Activated naive CD4-positive, alpha-beta T cell treated with anti-CD3 and anti-CD28 coated beads, Interleukin-2, amount 50 U/mL, for 16 hours (primary cell): ENCODE results near the gene GLB1L3.

ENCODE experiments used
- DNase-seq: peaks from one replicate; pipeline ENCODE4 v3.0.0-alpha.2; 2020

Gene GLB1L3

GRCh38 chr11:134275534-134276395 lies at the start of gene GLB1L3:
Gene GLB1L3, plus strand, starts transcription at chr11:134276379. Its CDS starts 362 bp downstream, at chr11:134276741.
- DNase-seq: peak; percentile 85

GRCh38 chr11:134226806-134227325 lies 49.3 kb upstream of the GLB1L3 start:
- no peak for DNase-seq

GRCh38 chr11:134228625-134229024 lies 47.6 kb upstream of the GLB1L3 start:
- no peak for DNase-seq

GRCh38 chr11:134229126-134229790 lies 46.9 kb upstream of the GLB1L3 start:
- no peak for DNase-seq

- no peak for DNase-seq
Measured at GRCh38 chr11:134230339-134230738, 45.8 kb upstream of the GLB1L3 start.

- no peak for DNase-seq
Measured at GRCh38 chr11:134231958-134232659, 44.1 kb upstream of the GLB1L3 start.

- DNase-seq: no peak
Measured at GRCh38 chr11:134233729-134234179, 42.4 kb upstream of the GLB1L3 start.

GRCh38 chr11:134235399-134235798 lies 40.8 kb upstream of the GLB1L3 start:
- DNase-seq: no peak

- no peak for DNase-seq
Measured at GRCh38 chr11:134236834-134237556, 39.2 kb upstream of the GLB1L3 start.

GRCh38 chr11:134237557-134237922 lies 38.6 kb upstream of the GLB1L3 start:
- DNase-seq: no peak

- DNase-seq: no peak
Measured at GRCh38 chr11:134238956-134239355, 37.2 kb upstream of the GLB1L3 start.

- DNase-seq: no peak
Measured at GRCh38 chr11:134240592-134240991, 35.6 kb upstream of the GLB1L3 start.

- no peak for DNase-seq
Measured at GRCh38 chr11:134242376-134242775, 33.8 kb upstream of the GLB1L3 start.

GRCh38 chr11:134243913-134244312 lies 32.3 kb upstream of the GLB1L3 start:
- DNase-seq: no peak

- no peak for DNase-seq
Measured at GRCh38 chr11:134244593-134244992, 31.6 kb upstream of the GLB1L3 start.

- DNase-seq: no peak
Measured at GRCh38 chr11:134245434-134245833, 30.7 kb upstream of the GLB1L3 start.

GRCh38 chr11:134246100-134246499 lies 30.1 kb upstream of the GLB1L3 start:
- DNase-seq: no peak

GRCh38 chr11:134246678-134247077 lies 29.5 kb upstream of the GLB1L3 start:
- DNase-seq: no peak

- no peak for DNase-seq
Measured at GRCh38 chr11:134248910-134249480, 27.2 kb upstream of the GLB1L3 start.

GRCh38 chr11:134250246-134250645 lies 25.9 kb upstream of the GLB1L3 start:
- DNase-seq: no peak

GRCh38 chr11:134250675-134251074 lies 25.5 kb upstream of the GLB1L3 start:
- no peak for DNase-seq
